OCI-LY3 (cell line): ENCODE results near the gene MS4A14.
A peak's percentile ranks its signal among the peaks of the same experiment; 100 is the strongest.

Source experiments
- H2AFZ ChIP-seq: fragments of 200-600, 300-600 bp; shearing (Covaris generic); 2 replicates; pipeline ENCODE4 v1.6.0; 2014; ENCODE audit warnings: antibody characterized with exemption, low read depth, low read length
- H3K27ac ChIP-seq: fragments of 200-600, 300-600 bp; sonication (generic); 2 replicates; pipeline ENCODE4 v1.5.1; 2014; ENCODE audit warnings: mild to moderate bottlenecking, low read length, moderate library complexity, mixed read lengths
- H3K27me3 ChIP-seq: fragments of 200-600, 300-600 bp; sonication (generic); 2 replicates; pipeline ENCODE4 v1.6.1; 2014; ENCODE audit warnings: low read depth, low read length, mixed read lengths
- H3K36me3 ChIP-seq: fragments of 200-600, 300-600 bp; sonication (generic); replicated peaks from 2 replicates; pipeline ENCODE3; 2014; ENCODE audit warnings: low read depth, low read length, mixed read lengths
- H3K4me1 ChIP-seq: fragments of 300-600, 200-600 bp; sonication (generic); 2 replicates; pipeline ENCODE4 v1.6.1; 2014; ENCODE audit warnings: low read length, mixed read lengths
- H3K4me2 ChIP-seq: fragments of 200-600, 300-600 bp; sonication (generic); 2 replicates; pipeline ENCODE4 v1.6.1; 2014; ENCODE audit warnings: low read length, mixed read lengths
- H3K4me3 ChIP-seq: fragments of 300-600, 200-600 bp; sonication (generic); 2 replicates; pipeline ENCODE4 v1.5.1; 2014; ENCODE audit warnings: antibody characterized with exemption, mild to moderate bottlenecking, low read length, moderate library complexity
- H3K79me2 ChIP-seq: fragments of 300-600, 200-600 bp; shearing (Covaris generic); 2 replicates; pipeline ENCODE4 v1.6.1; 2014; ENCODE audit warnings: mild to moderate bottlenecking, low read length, mixed read lengths
- H3K9ac ChIP-seq: fragments of 300-600, 200-600 bp; shearing (Covaris generic); 2 replicates; pipeline ENCODE4 v1.6.0; 2014; ENCODE audit warnings: mild to moderate bottlenecking, low read length, moderate library complexity
- H3K9me3 ChIP-seq: fragments of 200-600, 300-600 bp; shearing (Covaris generic); 2 replicates; pipeline ENCODE4 v1.6.1; 2014; ENCODE audit warnings: low read length, mixed read lengths; ENCODE audit not compliant: insufficient read depth
- H4K20me1 ChIP-seq: fragments of 200-600, 300-600 bp; sonication (generic); 2 replicates; pipeline ENCODE4 v1.6.1; 2016; ENCODE audit warnings: low read length, mixed read lengths; ENCODE audit not compliant: insufficient read depth
- EZH2phosphoT487 ChIP-seq: fragments of 200-600 bp; shearing (Covaris generic); IDR thresholded peaks from 2 replicates; pipeline ENCODE4 v1.6.1; 2018; ENCODE audit warnings: antibody characterized with exemption, mixed run types, low read depth
- TF ChIP-seq, protein P1 (sequence below): fragments of 200-600, 300-600 bp; sonication (generic); IDR thresholded peaks from 2 replicates; pipeline ENCODE4 v1.5.1; 2014; ENCODE audit warnings: antibody characterized with exemption, low read length, low read depth

MS4A14 gene, protein sequence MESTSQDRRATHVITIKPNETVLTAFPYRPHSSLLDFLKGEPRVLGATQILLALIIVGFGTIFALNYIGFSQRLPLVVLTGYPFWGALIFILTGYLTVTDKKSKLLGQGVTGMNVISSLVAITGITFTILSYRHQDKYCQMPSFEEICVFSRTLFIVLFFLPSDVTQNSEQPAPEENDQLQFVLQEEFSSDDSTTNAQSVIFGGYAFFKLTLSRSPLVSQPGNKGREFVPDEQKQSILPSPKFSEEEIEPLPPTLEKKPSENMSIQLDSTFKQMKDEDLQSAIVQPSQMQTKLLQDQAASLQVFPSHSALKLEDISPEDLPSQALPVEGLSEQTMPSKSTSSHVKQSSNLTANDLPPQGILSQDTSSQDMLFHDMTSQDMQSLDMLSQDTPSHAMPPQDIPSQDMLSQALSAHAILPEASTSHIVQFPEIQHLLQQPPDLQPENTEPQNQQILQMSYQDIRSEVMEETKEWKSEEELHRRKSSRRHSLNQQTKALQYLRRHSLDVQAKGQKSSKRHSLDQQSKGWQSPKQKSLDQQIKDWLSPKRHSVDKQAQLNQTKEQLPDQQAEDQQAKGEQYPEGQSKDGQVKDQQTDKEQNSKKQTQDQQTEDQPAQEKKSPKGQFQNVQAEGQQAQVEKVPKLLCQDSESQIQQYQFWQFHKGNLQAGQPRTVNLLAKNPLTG

GRCh38 chr11:60396382-60396781, at the start of gene MS4A14:
Gene MS4A14 (plus strand): TSS chr11:60396459. CDS start chr11:60396579, 120 bp downstream.
- no peaks in the 10 kb centered on the region for H4K20me1 ChIP-seq
- H3K4me3 ChIP-seq, result peak within 1 kb of the TSS; percentile 31
- TF ChIP-seq, protein P1, sequence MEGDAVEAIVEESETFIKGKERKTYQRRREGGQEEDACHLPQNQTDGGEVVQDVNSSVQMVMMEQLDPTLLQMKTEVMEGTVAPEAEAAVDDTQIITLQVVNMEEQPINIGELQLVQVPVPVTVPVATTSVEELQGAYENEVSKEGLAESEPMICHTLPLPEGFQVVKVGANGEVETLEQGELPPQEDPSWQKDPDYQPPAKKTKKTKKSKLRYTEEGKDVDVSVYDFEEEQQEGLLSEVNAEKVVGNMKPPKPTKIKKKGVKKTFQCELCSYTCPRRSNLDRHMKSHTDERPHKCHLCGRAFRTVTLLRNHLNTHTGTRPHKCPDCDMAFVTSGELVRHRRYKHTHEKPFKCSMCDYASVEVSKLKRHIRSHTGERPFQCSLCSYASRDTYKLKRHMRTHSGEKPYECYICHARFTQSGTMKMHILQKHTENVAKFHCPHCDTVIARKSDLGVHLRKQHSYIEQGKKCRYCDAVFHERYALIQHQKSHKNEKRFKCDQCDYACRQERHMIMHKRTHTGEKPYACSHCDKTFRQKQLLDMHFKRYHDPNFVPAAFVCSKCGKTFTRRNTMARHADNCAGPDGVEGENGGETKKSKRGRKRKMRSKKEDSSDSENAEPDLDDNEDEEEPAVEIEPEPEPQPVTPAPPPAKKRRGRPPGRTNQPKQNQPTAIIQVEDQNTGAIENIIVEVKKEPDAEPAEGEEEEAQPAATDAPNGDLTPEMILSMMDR, result no peak
- TF ChIP-seq EZH2phosphoT487, result no peak
- H3K79me2 ChIP-seq, result no peaks in the 10 kb centered on the region
- H2AFZ ChIP-seq, result peak within 1 kb of the TSS; percentile 54; the same call in 1 of the 2 replicates
- H3K9ac ChIP-seq, result peak within 1 kb of the TSS; percentile 35; the same call in 1 of the 2 replicates
- H3K27ac ChIP-seq, result peak within 1 kb of the TSS; percentile 82
- H3K4me2 ChIP-seq, result peak within 1 kb of the TSS; percentile 47
- H3K36me3 ChIP-seq, result peaks cover 3% of the 10 kb centered on the region
- H3K27me3 ChIP-seq, result no peaks in the 10 kb centered on the region
- peaks cover 20% of the 10 kb centered on the region for H3K4me1 ChIP-seq
- no peaks in the 10 kb centered on the region for H3K9me3 ChIP-seq

DNA sequence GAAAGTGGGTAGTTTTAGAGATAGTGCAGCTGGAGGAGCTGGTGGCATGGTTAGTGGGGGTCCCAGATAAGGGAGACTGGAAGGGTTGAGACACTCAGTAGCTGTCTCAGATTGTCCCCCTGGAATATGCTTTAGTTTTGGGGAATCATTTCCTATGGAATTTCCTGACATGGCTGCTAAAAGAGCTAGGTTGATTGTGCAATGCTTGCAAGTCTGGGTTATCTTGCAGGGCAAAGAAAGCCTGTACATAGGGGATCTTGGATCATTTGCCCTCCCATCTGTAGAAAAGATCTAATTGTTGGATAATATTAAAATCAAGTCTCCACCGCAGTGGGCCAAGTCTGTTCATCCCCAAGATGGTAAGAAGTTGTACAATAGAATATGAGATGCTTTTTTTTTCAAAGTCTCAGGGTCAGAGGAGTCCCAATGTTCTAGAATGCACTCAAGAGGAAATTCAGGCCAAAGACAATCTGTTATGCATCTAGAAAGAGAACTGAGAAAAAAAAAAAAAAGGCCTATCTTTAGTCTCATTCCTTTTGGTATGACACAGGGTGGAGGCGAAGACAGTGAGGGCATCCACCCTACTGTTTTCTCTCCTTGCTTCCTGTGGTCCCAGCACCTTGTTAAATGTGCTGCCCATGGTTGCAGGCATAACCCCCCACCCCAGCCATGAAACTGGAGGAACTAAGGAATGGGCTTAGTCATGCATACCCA, 49.0 kb upstream of the MS4A14 start:
- Histone ChIP-seq H3K27ac (no peak overlapping the region), H3K9ac (0 out of 2 replicates have a peak overlapping the region, but pooled peaks have one; percentile 1), H3K36me3 (no peaks in the 10 kb centered on the region), H3K4me3 (peak overlapping the region; percentile 38), H3K9me3 (no peaks in the 10 kb centered on the region), H3K4me2 (peak overlapping the region; percentile 72), H4K20me1 (no peaks in the 10 kb centered on the region), H3K79me2 (no peaks in the 10 kb centered on the region), H3K4me1 (peaks cover 32% of the 10 kb centered on the region), H2AFZ (no peak overlapping the region), H3K27me3 (no peaks in the 10 kb centered on the region; the same call in 1 of the 2 replicates)
- TF ChIP-seq, protein P1, result no peak
- TF ChIP-seq EZH2phosphoT487, result no peak

GRCh38 chr11:60348116-60348515, 48.1 kb upstream of the MS4A14 start:
- Histone ChIP-seq H3K4me2 (peak overlapping the region; percentile 72), H3K27ac (no peak overlapping the region), H3K4me3 (peak overlapping the region; percentile 38; the same call in 1 of the 2 replicates), H3K36me3 (peaks cover 2% of the 10 kb centered on the region), H3K9me3 (no peaks in the 10 kb centered on the region), H3K9ac (0 out of 2 replicates have a peak overlapping the region, but pooled peaks have one; percentile 1), H2AFZ (no peak overlapping the region), H3K79me2 (no peaks in the 10 kb centered on the region), H4K20me1 (no peaks in the 10 kb centered on the region), H3K27me3 (no peaks in the 10 kb centered on the region; the same call in 1 of the 2 replicates), H3K4me1 (peaks cover 32% of the 10 kb centered on the region)
- TF ChIP-seq, protein P1, result peak; percentile 78
- TF ChIP-seq EZH2phosphoT487, result no peak
